GM12878 (cell line): Measurements from ENCODE around the gene ELOA. TPM values are rescaled to one million over a fixed set of nuclear protein-coding genes. Genes with fewer than 3 reads are reported as not detected.

ENCODE experiments used
- BRCA1 ChIP-seq: IDR thresholded peaks from 2 replicates; pipeline ENCODE4 v1.6.1; 2011; ENCODE audit warnings: low read depth, low read length, improper control_type of control experiment
- ETV6 ChIP-seq, 2 experiments: fragments of 450-650 bp in 1 of 2; IDR thresholded peaks in 1 of 2; conservative IDR thresholded peaks in 1 of 2; 2 replicates each; pipeline ENCODE4 v1.6.1; 2014; ENCODE audit warnings: antibody characterized with exemption in 1 of 2, borderline replicate concordance in 1 of 2, low read depth in 1 of 2, mild to moderate bottlenecking in 1 of 2, moderate library complexity in 1 of 2
- GATAD2B ChIP-seq: fragments of 450-650 bp; conservative IDR thresholded peaks from 2 replicates; pipeline ENCODE4 v1.6.1; 2017; ENCODE audit warnings: low read depth, mild to moderate bottlenecking, moderate library complexity
- MXI1 ChIP-seq: fragments of 150-350 bp; IDR thresholded peaks from 2 replicates; pipeline ENCODE4 v1.6.1; 2011; ENCODE audit warnings: low read depth, mild to moderate bottlenecking, inconsistent platforms, low read length, improper control_type of control experiment
- NR2C1 ChIP-seq: fragments of 450-650 bp; IDR thresholded peaks from 2 replicates; pipeline ENCODE4 v1.6.1; 2017; ENCODE audit warnings: antibody characterized with exemption, mild to moderate bottlenecking, moderate library complexity
- PAX5 ChIP-seq: IDR thresholded peaks from 2 replicates; pipeline ENCODE4 v1.6.1; 2011; ENCODE audit warnings: low read depth, low read length, borderline replicate concordance
- POLR2A ChIP-seq: IDR thresholded peaks from 2 replicates; pipeline ENCODE4 v1.6.1; 2011; ENCODE audit warnings: low read depth, mild to moderate bottlenecking, low read length
- POLR2AphosphoS2 ChIP-seq: IDR thresholded peaks from 2 replicates; pipeline ENCODE4 v1.6.1; 2011; ENCODE audit warnings: low read depth, mild to moderate bottlenecking, low read length, improper control_type of control experiment, moderate library complexity
- POU2F2 ChIP-seq: IDR thresholded peaks from 3 replicates; pipeline ENCODE4 v1.6.1; 2011; ENCODE audit warnings: low read depth, mild to moderate bottlenecking, low read length, borderline replicate concordance
- SIN3A ChIP-seq: IDR thresholded peaks from 2 replicates; pipeline ENCODE4 v1.6.1; 2012; ENCODE audit warnings: low read depth, low read length, improper control_type of control experiment
- SMAD5 ChIP-seq: IDR thresholded peaks from 2 replicates; pipeline ENCODE4 v1.6.1; 2016; ENCODE audit warnings: antibody characterized with exemption, low read depth
- YY1 ChIP-seq: IDR thresholded peaks from 2 replicates; pipeline ENCODE4 v1.6.1; 2011; ENCODE audit warnings: low read depth, mild to moderate bottlenecking, low read length
- ZZZ3 ChIP-seq: IDR thresholded peaks from 2 replicates; pipeline ENCODE4 v1.6.1; 2011; ENCODE audit warnings: low read depth; ENCODE audit not compliant: control insufficient read depth, insufficient read length
- polyA plus RNA-seq, 11 experiments: library from polyadenylated mRNA; depleted of rRNA in 4 of 11; unstranded in 6 of 11; stranded (reverse) in 5 of 11; fragments of >200 nt; fragmentation: Nextera tagmentation in 4 of 11; fragmentation: Illumina TruSeq in 1 of 11; extraction: Ambion mirVana in 4 of 11; extraction: Trizol in 1 of 11; gene quantifications; 1 replicate in 1 of 11; 2 replicates in 10 of 11; pipeline versions ENCODE4 v1.2.1 to v1.2.3, GENCODE V29; 2011 to 2016; ENCODE audit warnings: inconsistent platforms in 2 of 11, missing spikeins in 2 of 11, low read depth in 1 of 11
- total RNA-seq, 4 experiments: library from RNA; depleted of rRNA in 3 of 4; stranded (reverse); fragments of >200 nt in 3 of 4; fragmentation: Illumina TruSeq in 1 of 4; extraction: Trizol in 1 of 4; gene quantifications; 2 replicates each; pipeline versions ENCODE4 v1.2.1 to v1.2.3, GENCODE V29; 2013 to 2021
- TF ChIP-seq, protein P1 (sequence below): fragments of 450-650 bp; IDR thresholded peaks from 2 replicates; pipeline ENCODE4 v1.6.1; 2017; ENCODE audit warnings: mild to moderate bottlenecking, moderate library complexity
- TF ChIP-seq, protein P2 (sequence below): fragments of 450-650 bp; IDR thresholded peaks from 2 replicates; pipeline ENCODE4 v1.6.1; 2017; ENCODE audit warnings: mild to moderate bottlenecking
- TF ChIP-seq, protein P3 (sequence below): IDR thresholded peaks from 2 replicates; pipeline ENCODE4 v1.6.1; 2011; ENCODE audit warnings: low read depth, mild to moderate bottlenecking, low read length, moderate library complexity, borderline replicate concordance; ENCODE audit errors: extremely low read depth
- TF ChIP-seq, protein P4 (sequence below): IDR thresholded peaks from 2 replicates; pipeline ENCODE4 v1.6.1; 2012; ENCODE audit warnings: low read length, inconsistent platforms
- TF ChIP-seq, protein P5 (sequence below): fragments of 450-650 bp; IDR thresholded peaks from 2 replicates; pipeline ENCODE4 v1.6.1; 2016; ENCODE audit warnings: mild to moderate bottlenecking
- TF ChIP-seq, protein P6 (sequence below): fragments of 450-650 bp; IDR thresholded peaks from 2 replicates; pipeline ENCODE4 v1.6.1; 2017; ENCODE audit warnings: antibody characterized with exemption, mild to moderate bottlenecking, moderate library complexity

Gene ELOA
- total and polyA plus RNA-seq, 10 of the 15 experiments (the other 5 are each of a cell fraction or from before 2014, with no cell fraction given) = 20.1 to 63.6 (median 39.8) TPM

DNA sequence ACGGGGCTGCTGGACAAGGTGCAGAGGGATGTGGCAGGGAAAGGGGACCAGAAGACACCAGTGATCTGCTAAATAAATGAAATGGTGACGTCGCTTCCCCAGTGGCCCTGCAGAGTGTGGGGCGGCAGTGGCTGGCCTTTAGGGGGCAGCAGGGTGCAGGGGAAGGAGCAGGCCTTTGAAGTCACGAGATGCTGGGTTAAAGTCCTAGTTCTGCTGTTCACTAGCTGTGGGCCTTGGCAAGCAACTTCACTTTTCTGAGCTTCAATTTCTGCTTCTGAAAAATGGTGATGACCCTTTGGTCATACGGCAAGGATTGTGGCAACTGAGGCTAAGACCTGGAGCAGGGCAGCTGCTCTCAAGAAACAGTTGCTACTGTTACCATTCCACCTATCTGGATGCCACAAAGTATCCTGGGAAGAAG is 66.5 kb downstream of the ELOA start (continued):
- TF ChIP-seq POU2F2 = no peak
- TF ChIP-seq, protein P1, sequence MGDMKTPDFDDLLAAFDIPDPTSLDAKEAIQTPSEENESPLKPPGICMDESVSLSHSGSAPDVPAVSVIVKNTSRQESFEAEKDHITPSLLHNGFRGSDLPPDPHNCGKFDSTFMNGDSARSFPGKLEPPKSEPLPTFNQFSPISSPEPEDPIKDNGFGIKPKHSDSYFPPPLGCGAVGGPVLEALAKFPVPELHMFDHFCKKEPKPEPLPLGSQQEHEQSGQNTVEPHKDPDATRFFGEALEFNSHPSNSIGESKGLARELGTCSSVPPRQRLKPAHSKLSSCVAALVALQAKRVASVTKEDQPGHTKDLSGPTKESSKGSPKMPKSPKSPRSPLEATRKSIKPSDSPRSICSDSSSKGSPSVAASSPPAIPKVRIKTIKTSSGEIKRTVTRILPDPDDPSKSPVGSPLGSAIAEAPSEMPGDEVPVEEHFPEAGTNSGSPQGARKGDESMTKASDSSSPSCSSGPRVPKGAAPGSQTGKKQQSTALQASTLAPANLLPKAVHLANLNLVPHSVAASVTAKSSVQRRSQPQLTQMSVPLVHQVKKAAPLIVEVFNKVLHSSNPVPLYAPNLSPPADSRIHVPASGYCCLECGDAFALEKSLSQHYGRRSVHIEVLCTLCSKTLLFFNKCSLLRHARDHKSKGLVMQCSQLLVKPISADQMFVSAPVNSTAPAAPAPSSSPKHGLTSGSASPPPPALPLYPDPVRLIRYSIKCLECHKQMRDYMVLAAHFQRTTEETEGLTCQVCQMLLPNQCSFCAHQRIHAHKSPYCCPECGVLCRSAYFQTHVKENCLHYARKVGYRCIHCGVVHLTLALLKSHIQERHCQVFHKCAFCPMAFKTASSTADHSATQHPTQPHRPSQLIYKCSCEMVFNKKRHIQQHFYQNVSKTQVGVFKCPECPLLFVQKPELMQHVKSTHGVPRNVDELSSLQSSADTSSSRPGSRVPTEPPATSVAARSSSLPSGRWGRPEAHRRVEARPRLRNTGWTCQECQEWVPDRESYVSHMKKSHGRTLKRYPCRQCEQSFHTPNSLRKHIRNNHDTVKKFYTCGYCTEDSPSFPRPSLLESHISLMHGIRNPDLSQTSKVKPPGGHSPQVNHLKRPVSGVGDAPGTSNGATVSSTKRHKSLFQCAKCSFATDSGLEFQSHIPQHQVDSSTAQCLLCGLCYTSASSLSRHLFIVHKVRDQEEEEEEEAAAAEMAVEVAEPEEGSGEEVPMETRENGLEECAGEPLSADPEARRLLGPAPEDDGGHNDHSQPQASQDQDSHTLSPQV = 0 out of 2 replicates have a peak, but pooled peaks have one; percentile 36
- TF ChIP-seq, protein P2, sequence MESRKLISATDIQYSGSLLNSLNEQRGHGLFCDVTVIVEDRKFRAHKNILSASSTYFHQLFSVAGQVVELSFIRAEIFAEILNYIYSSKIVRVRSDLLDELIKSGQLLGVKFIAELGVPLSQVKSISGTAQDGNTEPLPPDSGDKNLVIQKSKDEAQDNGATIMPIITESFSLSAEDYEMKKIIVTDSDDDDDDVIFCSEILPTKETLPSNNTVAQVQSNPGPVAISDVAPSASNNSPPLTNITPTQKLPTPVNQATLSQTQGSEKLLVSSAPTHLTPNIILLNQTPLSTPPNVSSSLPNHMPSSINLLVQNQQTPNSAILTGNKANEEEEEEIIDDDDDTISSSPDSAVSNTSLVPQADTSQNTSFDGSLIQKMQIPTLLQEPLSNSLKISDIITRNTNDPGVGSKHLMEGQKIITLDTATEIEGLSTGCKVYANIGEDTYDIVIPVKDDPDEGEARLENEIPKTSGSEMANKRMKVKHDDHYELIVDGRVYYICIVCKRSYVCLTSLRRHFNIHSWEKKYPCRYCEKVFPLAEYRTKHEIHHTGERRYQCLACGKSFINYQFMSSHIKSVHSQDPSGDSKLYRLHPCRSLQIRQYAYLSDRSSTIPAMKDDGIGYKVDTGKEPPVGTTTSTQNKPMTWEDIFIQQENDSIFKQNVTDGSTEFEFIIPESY = no peak
- no peak for TF ChIP-seq GATAD2B
- TF ChIP-seq POLR2A = no peak
- no peak for TF ChIP-seq MXI1
- TF ChIP-seq, protein P3, sequence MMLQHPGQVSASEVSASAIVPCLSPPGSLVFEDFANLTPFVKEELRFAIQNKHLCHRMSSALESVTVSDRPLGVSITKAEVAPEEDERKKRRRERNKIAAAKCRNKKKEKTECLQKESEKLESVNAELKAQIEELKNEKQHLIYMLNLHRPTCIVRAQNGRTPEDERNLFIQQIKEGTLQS = peak; percentile 43; the same call in 1 of the 2 replicates
- TF ChIP-seq ETV6 (conservative IDR thresholded peaks at IDR 0.05 in 1 of 2, IDR thresholded peaks at IDR 0.05 in 1 of 2; ENCODE audit: borderline replicate concordance in 1 of 2, low read depth in 1 of 2) = no peak
- TF ChIP-seq YY1 = peak; percentile 55; the same call in 1 of the 2 replicates
- no peak for TF ChIP-seq BRCA1
- TF ChIP-seq SMAD5 = no peak
- TF ChIP-seq ZZZ3 = no peak
- TF ChIP-seq, protein P4, sequence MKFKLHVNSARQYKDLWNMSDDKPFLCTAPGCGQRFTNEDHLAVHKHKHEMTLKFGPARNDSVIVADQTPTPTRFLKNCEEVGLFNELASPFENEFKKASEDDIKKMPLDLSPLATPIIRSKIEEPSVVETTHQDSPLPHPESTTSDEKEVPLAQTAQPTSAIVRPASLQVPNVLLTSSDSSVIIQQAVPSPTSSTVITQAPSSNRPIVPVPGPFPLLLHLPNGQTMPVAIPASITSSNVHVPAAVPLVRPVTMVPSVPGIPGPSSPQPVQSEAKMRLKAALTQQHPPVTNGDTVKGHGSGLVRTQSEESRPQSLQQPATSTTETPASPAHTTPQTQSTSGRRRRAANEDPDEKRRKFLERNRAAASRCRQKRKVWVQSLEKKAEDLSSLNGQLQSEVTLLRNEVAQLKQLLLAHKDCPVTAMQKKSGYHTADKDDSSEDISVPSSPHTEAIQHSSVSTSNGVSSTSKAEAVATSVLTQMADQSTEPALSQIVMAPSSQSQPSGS = 0 out of 2 replicates have a peak, but pooled peaks have one; percentile 29
- no peak for TF ChIP-seq PAX5
- no peak for TF ChIP-seq SIN3A
- TF ChIP-seq POLR2AphosphoS2 = no peak
- TF ChIP-seq, protein P5, sequence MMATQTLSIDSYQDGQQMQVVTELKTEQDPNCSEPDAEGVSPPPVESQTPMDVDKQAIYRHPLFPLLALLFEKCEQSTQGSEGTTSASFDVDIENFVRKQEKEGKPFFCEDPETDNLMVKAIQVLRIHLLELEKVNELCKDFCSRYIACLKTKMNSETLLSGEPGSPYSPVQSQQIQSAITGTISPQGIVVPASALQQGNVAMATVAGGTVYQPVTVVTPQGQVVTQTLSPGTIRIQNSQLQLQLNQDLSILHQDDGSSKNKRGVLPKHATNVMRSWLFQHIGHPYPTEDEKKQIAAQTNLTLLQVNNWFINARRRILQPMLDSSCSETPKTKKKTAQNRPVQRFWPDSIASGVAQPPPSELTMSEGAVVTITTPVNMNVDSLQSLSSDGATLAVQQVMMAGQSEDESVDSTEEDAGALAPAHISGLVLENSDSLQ = no peak
- TF ChIP-seq NR2C1 = no peak
- TF ChIP-seq, protein P6, sequence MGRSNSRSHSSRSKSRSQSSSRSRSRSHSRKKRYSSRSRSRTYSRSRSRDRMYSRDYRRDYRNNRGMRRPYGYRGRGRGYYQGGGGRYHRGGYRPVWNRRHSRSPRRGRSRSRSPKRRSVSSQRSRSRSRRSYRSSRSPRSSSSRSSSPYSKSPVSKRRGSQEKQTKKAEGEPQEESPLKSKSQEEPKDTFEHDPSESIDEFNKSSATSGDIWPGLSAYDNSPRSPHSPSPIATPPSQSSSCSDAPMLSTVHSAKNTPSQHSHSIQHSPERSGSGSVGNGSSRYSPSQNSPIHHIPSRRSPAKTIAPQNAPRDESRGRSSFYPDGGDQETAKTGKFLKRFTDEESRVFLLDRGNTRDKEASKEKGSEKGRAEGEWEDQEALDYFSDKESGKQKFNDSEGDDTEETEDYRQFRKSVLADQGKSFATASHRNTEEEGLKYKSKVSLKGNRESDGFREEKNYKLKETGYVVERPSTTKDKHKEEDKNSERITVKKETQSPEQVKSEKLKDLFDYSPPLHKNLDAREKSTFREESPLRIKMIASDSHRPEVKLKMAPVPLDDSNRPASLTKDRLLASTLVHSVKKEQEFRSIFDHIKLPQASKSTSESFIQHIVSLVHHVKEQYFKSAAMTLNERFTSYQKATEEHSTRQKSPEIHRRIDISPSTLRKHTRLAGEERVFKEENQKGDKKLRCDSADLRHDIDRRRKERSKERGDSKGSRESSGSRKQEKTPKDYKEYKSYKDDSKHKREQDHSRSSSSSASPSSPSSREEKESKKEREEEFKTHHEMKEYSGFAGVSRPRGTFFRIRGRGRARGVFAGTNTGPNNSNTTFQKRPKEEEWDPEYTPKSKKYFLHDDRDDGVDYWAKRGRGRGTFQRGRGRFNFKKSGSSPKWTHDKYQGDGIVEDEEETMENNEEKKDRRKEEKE = no peak
